ENCODE data around the gene CD84. TPM values are rescaled to one million over a fixed set of nuclear protein-coding genes. Genes with fewer than 3 reads are reported as not detected.
"Not testable (repeated sequence)": the region's sequence is repeated elsewhere in the genome, so short reads cannot be mapped to it uniquely, and the experiment has no call there.

The CD84 gene
- total RNA-seq (ENCODE audit: low replicate concordance) = not detected in 2 replicates

GRCh38 chr1:160579216-160579701 is at the start of gene CD84:
TSS of gene CD84 (minus strand) at chr1:160579496. CDS start at chr1:160579437, 59 bp downstream.
- Histone ChIP-seq H3K9me3 (ENCODE audit: low read depth) (no peaks in the 10 kb centered on the region), H3K9ac (no peak within 1 kb of the TSS), H3K4me1 (no peaks in the 10 kb centered on the region), H3F3A (ENCODE audit: low read depth) (no peaks in the 10 kb centered on the region), H3K27ac (no peak within 1 kb of the TSS), H4K20me1 (ENCODE audit: low read depth) (no peaks in the 10 kb centered on the region), H3K79me2 (ENCODE audit: low read depth) (no peaks in the 10 kb centered on the region), H2AFZ (replicated peaks) (peak within 1 kb of the TSS; percentile 40), H3K27me3 (no peaks in the 10 kb centered on the region), H3K4me2 (no peak within 1 kb of the TSS), H3K36me3 (no peaks in the 10 kb centered on the region), H3K4me3 (no peak within 1 kb of the TSS)
- H3K27ac Mint-ChIP-seq = no peak within 1 kb of the TSS
- H3K9me3 Mint-ChIP-seq = peaks cover 7% of the 10 kb centered on the region
- no peak within 1 kb of the TSS for H3K4me3 Mint-ChIP-seq
- H3K4me1 Mint-ChIP-seq = no peaks in the 10 kb centered on the region
- no peaks in the 10 kb centered on the region for H3K36me3 Mint-ChIP-seq
- TF ChIP-seq EZH2 (IDR thresholded peaks at IDR 0.05) = no peak
- TF ChIP-seq EZH2phosphoT487 (IDR thresholded peaks at IDR 0.05) = no peak
- TF ChIP-seq CTCF (IDR thresholded peaks at IDR 0.05) = no peak
- H3K27me3 Mint-ChIP-seq (ENCODE audit: insufficient read depth, low read depth) = no peaks in the 10 kb centered on the region
- no peak for DNase-seq (ENCODE audit: low spot score)

GRCh38 chr1:160628799-160629263 is 49.5 kb upstream of the CD84 start:
- H4K20me1 ChIP-seq (ENCODE audit: low read depth) = no peaks in the 10 kb centered on the region
- H3K9me3 ChIP-seq (ENCODE audit: low read depth) = no peaks in the 10 kb centered on the region
- Mint-ChIP-seq H3K36me3 (no peaks in the 10 kb centered on the region), H3K27ac (no peak overlapping the region), H3K27me3 (ENCODE audit: insufficient read depth, low read depth) (peaks cover 2% of the 10 kb centered on the region), H3K9me3 (no peaks in the 10 kb centered on the region), H3K4me1 (peaks cover 3% of the 10 kb centered on the region), H3K4me3 (no peak overlapping the region)
- no peak overlapping the region for H3K4me2 ChIP-seq
- H3K9ac ChIP-seq = no peak overlapping the region
- H3K4me1 ChIP-seq = no peaks in the 10 kb centered on the region
- H3K79me2 ChIP-seq (ENCODE audit: low read depth) = no peaks in the 10 kb centered on the region
- no peaks in the 10 kb centered on the region for H3K36me3 ChIP-seq
- H2AFZ ChIP-seq (replicated peaks) = no peak overlapping the region
- no peaks in the 10 kb centered on the region for H3F3A ChIP-seq (ENCODE audit: low read depth)
- H3K27me3 ChIP-seq = no peaks in the 10 kb centered on the region
- TF ChIP-seq CTCF (IDR thresholded peaks at IDR 0.05) (no peak), EZH2 (IDR thresholded peaks at IDR 0.05) (no peak), EZH2phosphoT487 (IDR thresholded peaks at IDR 0.05) (no peak)
- H3K27ac ChIP-seq = no peak overlapping the region
- H3K4me3 ChIP-seq = no peak overlapping the region
- no peak for DNase-seq (ENCODE audit: low spot score)

- H3K4me1 Mint-ChIP-seq; H3K4me2 ChIP-seq; H3K9me3 ChIP-seq (ENCODE audit: low read depth); H3K27ac Mint-ChIP-seq; H3K36me3 Mint-ChIP-seq; H3F3A ChIP-seq (ENCODE audit: low read depth); H3K27me3 Mint-ChIP-seq (ENCODE audit: insufficient read depth, low read depth); H3K4me3 ChIP-seq; H3K79me2 ChIP-seq (ENCODE audit: low read depth); H3K9me3 Mint-ChIP-seq; H3K4me1 ChIP-seq; H3K36me3 ChIP-seq; DNase-seq (ENCODE audit: low spot score); H4K20me1 ChIP-seq (ENCODE audit: low read depth); H3K4me3 Mint-ChIP-seq; H3K9ac ChIP-seq; H3K27ac ChIP-seq; H3K27me3 ChIP-seq; H2AFZ ChIP-seq (replicated peaks): not testable (repeated sequence)
Measured at GRCh38 chr1:160627677-160628289, 48.5 kb upstream of the CD84 start.

Measured in neural progenitor cell (in vitro differentiated cells).